ENCODE results near the gene SGSM2.
"Not testable (repeated sequence)": the region's sequence is repeated elsewhere in the genome, so short reads cannot be mapped to it uniquely, and the experiment has no call there.

SGSM2 gene

GRCh38 chr17:2299756-2300155, 37.5 kb upstream of the SGSM2 start:
- DNase-seq (ENCODE audit: low spot score) = no peak
- no peak for TF ChIP-seq CTCF (IDR thresholded peaks at IDR 0.05)
- no peak overlapping the region for H3K27ac ChIP-seq
- H3K4me3 ChIP-seq = no peak overlapping the region

GRCh38 chr17:2302778-2303203, 34.5 kb upstream of the SGSM2 start:
- peak overlapping the region; percentile 100 for H3K4me3 ChIP-seq
- TF ChIP-seq CTCF (IDR thresholded peaks at IDR 0.05) = no peak
- H3K27ac ChIP-seq = peak overlapping the region; percentile 93 to 100
- DNase-seq (ENCODE audit: low spot score) = no peak

GRCh38 chr17:2303204-2304188, 33.8 kb upstream of the SGSM2 start, which contains the start of the genes SMG6 and SRR:
Gene SMG6, minus strand, starts transcription at chr17:2303785. Its CDS starts 65 bp downstream, at chr17:2303720.
Gene SRR, plus strand, starts transcription at chr17:2303950. Its CDS starts 11,611 bp downstream, at chr17:2315561.
- Histone ChIP-seq H3K4me3 (peak within 1 kb of the TSS; percentile 100), H3K27ac (peak within 1 kb of the TSS; percentile 93 to 100)
- DNase-seq (ENCODE audit: low spot score) = peak; percentile 92
- TF ChIP-seq CTCF (IDR thresholded peaks at IDR 0.05) = no peak

- H3K4me3 ChIP-seq = no peak overlapping the region
- TF ChIP-seq CTCF (IDR thresholded peaks at IDR 0.05) = no peak
- no peak for DNase-seq (ENCODE audit: low spot score)
- no peak overlapping the region for H3K27ac ChIP-seq
Measured at GRCh38 chr17:2304931-2305330, 32.4 kb upstream of the SGSM2 start.

GRCh38 chr17:2309338-2310154, 27.8 kb upstream of the SGSM2 start:
- Histone ChIP-seq H3K27ac (no peak overlapping the region), H3K4me3 (no peak overlapping the region)
- no peak for TF ChIP-seq CTCF (IDR thresholded peaks at IDR 0.05)
- DNase-seq (ENCODE audit: low spot score) = no peak

GRCh38 chr17:2312736-2313135, 24.6 kb upstream of the SGSM2 start:
- no peak for DNase-seq (ENCODE audit: low spot score)
- peak overlapping the region; percentile 24 to 52 for H3K27ac ChIP-seq
- H3K4me3 ChIP-seq = no peak overlapping the region
- TF ChIP-seq CTCF (IDR thresholded peaks at IDR 0.05) = no peak

GRCh38 chr17:2316916-2317205, 20.4 kb upstream of the SGSM2 start:
- not testable (repeated sequence) for DNase-seq (ENCODE audit: low spot score); H3K27ac ChIP-seq; H3K4me3 ChIP-seq

Data from coronary artery (tissue), 2 donors.